Naive B cell (primary cell): ENCODE measurements around the gene DENND1B. TPM values are rescaled to one million over a fixed set of nuclear protein-coding genes. Genes with fewer than 3 reads are reported as not detected.

ENCODE experiments used
- ATAC-seq, 2 donors: fragments of 150-1000 bp; cut with Tn5 transposase; 2 replicates each; pipeline ENCODE4 v1.10.0; 2021; ENCODE audit warnings: low read depth in 2 of 2, mild to moderate bottlenecking in 2 of 2, moderate library complexity in 2 of 2
- DNase-seq: peaks from one replicate; pipeline ENCODE4 v3.0.0; 2022
- H3K27ac Mint-ChIP-seq, 6 donors: one replicate each; pipeline ENCODE4 v1.8.0; 2020 to 2022; ENCODE audit warnings: mild to moderate bottlenecking in 6 of 6, mixed read lengths in 6 of 6, moderate library complexity in 5 of 6, inconsistent platforms in 2 of 6
- H3K27me3 Mint-ChIP-seq, 3 donors: one replicate each; pipeline ENCODE4 v1.8.0; 2021 to 2022; ENCODE audit warnings: mixed read lengths in 3 of 3, mild to moderate bottlenecking in 1 of 3
- H3K36me3 Mint-ChIP-seq, 2 donors: one replicate each; pipeline ENCODE4 v1.8.0; 2020 to 2022; ENCODE audit warnings: mixed read lengths in 2 of 2, inconsistent platforms in 1 of 2, mild to moderate bottlenecking in 1 of 2
- H3K4me1 Mint-ChIP-seq, 3 donors: one replicate each; pipeline ENCODE4 v1.8.0; 2020 to 2022; ENCODE audit warnings: mixed read lengths in 3 of 3, inconsistent platforms in 1 of 3, mild to moderate bottlenecking in 1 of 3, moderate library complexity in 1 of 3
- H3K4me3 Mint-ChIP-seq, 8 donors: one replicate each; pipeline ENCODE4 v1.8.0; 2020 to 2022; ENCODE audit warnings: mild to moderate bottlenecking in 8 of 8, mixed read lengths in 8 of 8, moderate library complexity in 8 of 8, inconsistent platforms in 2 of 8
- H3K9me3 Mint-ChIP-seq, 7 donors: one replicate each; pipeline ENCODE4 v1.8.0; 2020 to 2022; ENCODE audit warnings: mixed read lengths in 7 of 7, mild to moderate bottlenecking in 5 of 7, inconsistent platforms in 2 of 7, moderate library complexity in 1 of 7
- polyA plus RNA-seq, 6 donors: library from polyadenylated mRNA; unstranded; fragments of 300-500 nt; fragmentation: Illumina TruSeq; gene quantifications; one replicate each; pipeline ENCODE4 v1.2.3, GENCODE V29; 2021; ENCODE audit warnings: low read depth in 6 of 6

Gene DENND1B
- polyA plus RNA-seq, 6 donors from 2014 or later = 3.3 to 6.2 (median 5.4) TPM

- Mint-ChIP-seq H3K4me1 (no peaks in the 10 kb centered on the region), H3K9me3 (peaks cover 10 to 43% (median 40%) of the 10 kb centered on the region in 7 donors), H3K4me3 (no peak overlapping the region), H3K27ac (no peak overlapping the region), H3K36me3 (peaks cover 27 to 47% of the 10 kb centered on the region in 2 donors), H3K27me3 (peaks cover 0 to 12% (median 0%) of the 10 kb centered on the region in 3 donors)
- DNase-seq (no peak), ATAC-seq (no peak)
These were observed 25.3 kb upstream of the DENND1B start for GRCh38 chr1:197800379-197801110.

- peaks cover 28 to 49% of the 10 kb centered on the region in 2 donors for H3K36me3 Mint-ChIP-seq
- no peak overlapping the region for H3K4me3 Mint-ChIP-seq
- peaks cover 0 to 13% (median 0%) of the 10 kb centered on the region in 3 donors for H3K27me3 Mint-ChIP-seq
- peaks cover 10 to 49% (median 44%) of the 10 kb centered on the region in 7 donors for H3K9me3 Mint-ChIP-seq
- ATAC-seq = no peak
- peak overlapping the region in 1 of 6 donors; percentile 32 for H3K27ac Mint-ChIP-seq
- H3K4me1 Mint-ChIP-seq = no peaks in the 10 kb centered on the region
- DNase-seq = no peak
These were observed 24.0 kb upstream of the DENND1B start for GRCh38 chr1:197799271-197799670.

GRCh38 chr1:197798492-197798891 lies 23.2 kb upstream of the DENND1B start:
- no peak overlapping the region for H3K27ac Mint-ChIP-seq
- peaks cover 0 to 13% (median 0%) of the 10 kb centered on the region in 3 donors for H3K27me3 Mint-ChIP-seq
- DNase-seq (no peak), ATAC-seq (no peak)
- H3K36me3 Mint-ChIP-seq = peaks cover 28 to 49% of the 10 kb centered on the region in 2 donors
- no peaks in the 10 kb centered on the region for H3K4me1 Mint-ChIP-seq
- H3K4me3 Mint-ChIP-seq = peak overlapping the region in 1 of 8 donors; percentile 80
- H3K9me3 Mint-ChIP-seq = peaks cover 10 to 50% (median 44%) of the 10 kb centered on the region in 7 donors

- ATAC-seq = no peak
- peaks cover 28 to 48% of the 10 kb centered on the region in 2 donors for H3K36me3 Mint-ChIP-seq
These were observed 21.7 kb upstream of the DENND1B start for GRCh38 chr1:197797010-197797409.

GRCh38 chr1:197788741-197789739 lies 13.8 kb upstream of the DENND1B start:
- H3K36me3 Mint-ChIP-seq = no peaks in the 10 kb centered on the region
- H3K27me3 Mint-ChIP-seq = no peaks in the 10 kb centered on the region
- H3K27ac Mint-ChIP-seq = no peak overlapping the region
- peaks cover 0 to 14% (median 0%) of the 10 kb centered on the region in 7 donors for H3K9me3 Mint-ChIP-seq
- ATAC-seq (no peak), DNase-seq (no peak)
- no peaks in the 10 kb centered on the region for H3K4me1 Mint-ChIP-seq
- H3K4me3 Mint-ChIP-seq = no peak overlapping the region

More at GRCh38 chr1:197797010-197797409, 21.7 kb upstream of the DENND1B start:
- H3K27me3 Mint-ChIP-seq = peaks cover 0 to 13% (median 0%) of the 10 kb centered on the region in 3 donors
- no peak overlapping the region for H3K27ac Mint-ChIP-seq
- H3K9me3 Mint-ChIP-seq = peaks cover 10 to 60% (median 40%) of the 10 kb centered on the region in 7 donors
- DNase-seq = no peak
- no peaks in the 10 kb centered on the region for H3K4me1 Mint-ChIP-seq
- H3K4me3 Mint-ChIP-seq = no peak overlapping the region

GRCh38 chr1:197787623-197788536 lies 12.6 kb upstream of the DENND1B start:
- ATAC-seq = no peak
- no peak overlapping the region for H3K4me3 Mint-ChIP-seq
- H3K27ac Mint-ChIP-seq = no peak overlapping the region

GRCh38 chr1:197787056-197787455 lies 11.8 kb upstream of the DENND1B start:
- H3K9me3 Mint-ChIP-seq = peaks cover 0 to 4% (median 0%) of the 10 kb centered on the region in 7 donors
- no peak for ATAC-seq
- H3K36me3 Mint-ChIP-seq = no peaks in the 10 kb centered on the region
- no peaks in the 10 kb centered on the region for H3K27me3 Mint-ChIP-seq
- no peak overlapping the region for H3K27ac Mint-ChIP-seq
- H3K4me3 Mint-ChIP-seq = no peak overlapping the region
- H3K4me1 Mint-ChIP-seq = peaks cover 0 to 9% (median 8%) of the 10 kb centered on the region in 3 donors
- DNase-seq = no peak

More at GRCh38 chr1:197787623-197788536, 12.6 kb upstream of the DENND1B start:
- peaks cover 0 to 8% (median 0%) of the 10 kb centered on the region in 7 donors for H3K9me3 Mint-ChIP-seq
- H3K27me3 Mint-ChIP-seq = no peaks in the 10 kb centered on the region
- no peak for DNase-seq
- peaks cover 0 to 4% (median 4%) of the 10 kb centered on the region in 3 donors for H3K4me1 Mint-ChIP-seq
- no peaks in the 10 kb centered on the region for H3K36me3 Mint-ChIP-seq

- Mint-ChIP-seq H3K4me3 (no peak overlapping the region), H3K27ac (no peak overlapping the region), H3K36me3 (no peaks in the 10 kb centered on the region), H3K9me3 (peaks cover 0 to 4% (median 0%) of the 10 kb centered on the region in 7 donors), H3K27me3 (no peaks in the 10 kb centered on the region), H3K4me1 (peaks cover 0 to 9% (median 8%) of the 10 kb centered on the region in 3 donors)
- ATAC-seq = no peak
- DNase-seq = no peak
These were observed 11.0 kb upstream of the DENND1B start for GRCh38 chr1:197786280-197786679.

- Mint-ChIP-seq H3K27ac (no peak overlapping the region), H3K27me3 (no peaks in the 10 kb centered on the region), H3K9me3 (peaks cover 0 to 3% (median 0%) of the 10 kb centered on the region in 7 donors), H3K36me3 (no peaks in the 10 kb centered on the region), H3K4me3 (no peak overlapping the region), H3K4me1 (peaks cover 8 to 18% (median 16%) of the 10 kb centered on the region in 3 donors)
- no peak for DNase-seq
- no peak for ATAC-seq
These were observed 8.2 kb upstream of the DENND1B start for GRCh38 chr1:197783510-197783948.

- Mint-ChIP-seq H3K9me3 (peaks cover 0 to 3% (median 0%) of the 10 kb centered on the region in 7 donors), H3K27ac (peak overlapping the region in 2 of 6 donors; percentile 4 to 46), H3K4me3 (no peak overlapping the region), H3K36me3 (no peaks in the 10 kb centered on the region), H3K27me3 (no peaks in the 10 kb centered on the region), H3K4me1 (peaks cover 15 to 25% (median 21%) of the 10 kb centered on the region in 3 donors)
- DNase-seq (no peak), ATAC-seq (no peak)
These were observed 7.6 kb upstream of the DENND1B start for GRCh38 chr1:197782722-197783360.

- Mint-ChIP-seq H3K4me3 (no peak overlapping the region), H3K27ac (peak overlapping the region in 1 of 6 donors; percentile 46), H3K36me3 (no peaks in the 10 kb centered on the region), H3K27me3 (no peaks in the 10 kb centered on the region), H3K4me1 (peaks cover 16 to 25% (median 21%) of the 10 kb centered on the region in 3 donors), H3K9me3 (peaks cover 0 to 3% (median 0%) of the 10 kb centered on the region in 7 donors)
- DNase-seq (no peak), ATAC-seq (no peak)
These were observed 6.9 kb upstream of the DENND1B start for GRCh38 chr1:197781968-197782721.
